ENCODE results near the gene RNF111.
"Not testable (repeated sequence)": the region's sequence is repeated elsewhere in the genome, so short reads cannot be mapped to it uniquely, and the experiment has no call there.

RNF111 gene

DNA sequence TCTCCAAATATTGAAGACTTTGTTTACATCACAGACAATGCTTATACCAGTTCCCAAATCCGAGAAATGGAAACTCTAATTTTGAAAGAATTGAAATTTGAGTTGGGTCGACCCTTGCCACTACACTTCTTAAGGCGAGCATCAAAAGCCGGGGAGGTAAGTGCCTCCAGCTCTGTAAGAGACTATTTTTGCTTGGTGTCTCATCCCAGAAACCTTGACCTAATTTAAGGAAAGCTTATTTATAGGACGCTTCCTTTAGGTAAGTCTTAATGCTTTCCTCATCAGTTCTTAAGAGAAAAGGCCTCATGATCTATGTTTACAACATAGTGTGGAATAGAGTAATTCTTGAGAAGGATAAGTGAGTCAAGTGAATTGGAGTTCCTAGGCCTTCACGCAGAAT is 129.3 kb downstream of the RNF111 start:
- DNase-seq (ENCODE audit: low read depth, low spot score): no peak
- H3K4me3 ChIP-seq (ENCODE audit: low read length): no peak overlapping the region

DNA sequence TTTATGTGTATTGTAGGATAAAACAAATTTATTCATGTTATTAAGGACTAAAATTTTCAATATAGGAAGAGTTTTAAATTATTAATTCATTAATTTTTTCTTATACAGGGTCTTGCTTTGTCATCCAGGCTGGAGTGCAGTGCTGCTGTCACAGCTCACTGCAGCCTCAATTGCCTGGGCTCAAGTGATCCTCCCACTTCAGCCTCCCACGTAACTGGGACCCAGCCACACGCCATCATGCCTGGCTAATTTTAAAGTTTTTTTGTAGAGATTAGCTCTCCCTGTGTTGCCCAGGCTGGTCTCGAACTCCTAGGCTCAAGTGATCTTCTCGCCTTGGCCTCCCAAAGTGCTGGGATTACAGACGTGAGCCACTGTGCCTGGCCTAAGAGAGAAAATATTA is 132.2 kb downstream of the RNF111 start:
- H3K4me3 ChIP-seq (ENCODE audit: low read length): no peak overlapping the region
- DNase-seq (ENCODE audit: low read depth, low spot score): no peak

DNA sequence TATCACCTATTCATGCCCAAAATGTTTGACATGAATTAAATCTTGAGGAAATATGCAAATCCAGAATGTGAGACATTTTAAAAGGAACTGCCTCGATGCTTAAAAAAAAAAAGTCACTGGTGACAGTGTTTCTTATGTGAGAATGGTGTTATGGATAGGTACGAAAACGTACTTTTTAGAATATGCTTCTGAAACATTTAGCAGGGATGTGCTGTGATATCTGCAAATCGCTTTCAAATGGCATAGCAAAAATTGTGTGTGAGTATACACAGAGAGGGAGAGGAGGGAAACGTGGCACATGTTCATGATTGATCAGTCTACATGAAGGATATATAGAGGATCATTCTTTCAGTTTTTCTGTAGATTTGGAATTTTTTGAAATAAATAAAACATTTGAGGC is 133.5 kb downstream of the RNF111 start:
- no peak for DNase-seq (ENCODE audit: low read depth, low spot score)
- H3K4me3 ChIP-seq (ENCODE audit: low read length): no peak overlapping the region

DNA sequence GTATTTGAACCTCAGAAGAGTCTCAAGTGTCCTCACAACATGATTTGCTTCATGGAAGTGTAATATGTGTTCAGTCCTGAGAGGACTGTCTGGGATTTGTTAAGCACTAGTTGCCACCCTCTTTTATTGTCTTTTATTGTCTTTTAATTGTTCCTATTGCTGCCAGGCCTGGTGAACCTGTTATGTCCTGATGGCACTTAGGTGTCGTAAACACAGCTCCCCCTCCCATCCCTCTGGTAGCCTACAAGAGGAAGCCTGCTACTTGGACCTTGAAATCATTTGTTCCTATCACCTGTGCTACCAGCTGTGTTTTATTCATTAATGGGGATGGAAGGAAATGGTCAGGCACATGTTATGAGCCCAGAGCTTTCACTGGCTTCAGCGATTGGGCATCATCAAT is 136.8 kb downstream of the RNF111 start:
- DNase-seq (ENCODE audit: low read depth, low spot score): no peak
- no peak overlapping the region for H3K4me3 ChIP-seq (ENCODE audit: low read length)

DNA sequence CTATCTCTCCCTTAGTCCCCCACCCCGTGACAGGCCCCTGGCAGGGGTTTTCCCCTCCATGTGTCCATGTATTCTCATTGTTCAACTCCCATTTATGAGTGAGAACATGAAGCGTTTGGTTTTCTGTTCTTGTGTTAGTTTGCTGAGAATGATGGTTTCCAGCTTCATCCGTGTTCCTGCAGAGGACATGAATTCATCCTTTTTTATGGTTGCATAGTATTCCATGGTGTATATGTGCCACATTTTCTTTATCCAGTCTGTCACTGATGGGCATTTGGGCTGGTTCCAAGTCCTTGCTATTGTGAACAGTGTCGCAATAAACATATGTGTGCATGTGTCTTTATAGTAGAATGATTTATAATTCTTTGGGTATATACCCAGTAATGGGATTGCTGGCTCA is 138.2 kb downstream of the RNF111 start:
- H3K4me3 ChIP-seq (ENCODE audit: low read length); DNase-seq (ENCODE audit: low read depth, low spot score): not testable (repeated sequence)

DNA sequence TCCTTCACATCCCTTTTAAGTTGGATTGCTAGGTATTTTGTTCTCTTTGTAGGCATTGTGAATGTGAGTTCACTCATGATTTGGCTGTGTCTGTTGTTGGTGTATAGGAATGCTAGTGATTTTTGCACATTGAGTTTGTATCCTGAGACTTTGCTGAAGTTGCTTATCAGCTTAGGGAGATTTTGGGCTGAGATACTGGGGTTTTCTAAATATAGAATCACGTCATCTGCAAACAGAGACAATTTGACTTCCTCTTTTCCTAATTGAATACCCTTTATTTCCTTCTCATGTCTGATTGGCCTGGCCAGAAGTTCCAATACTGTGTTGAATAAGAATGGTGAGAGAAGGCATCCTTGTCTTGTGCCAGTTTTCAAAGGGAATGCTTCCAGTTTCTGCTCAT is 139.8 kb downstream of the RNF111 start:
- DNase-seq (ENCODE audit: low read depth, low spot score); H3K4me3 ChIP-seq (ENCODE audit: low read length): not testable (repeated sequence)

- DNase-seq (ENCODE audit: low read depth, low spot score): no peak
Measured at GRCh38 chr15:59131456-59131855, 144.0 kb downstream of the RNF111 start.

DNA sequence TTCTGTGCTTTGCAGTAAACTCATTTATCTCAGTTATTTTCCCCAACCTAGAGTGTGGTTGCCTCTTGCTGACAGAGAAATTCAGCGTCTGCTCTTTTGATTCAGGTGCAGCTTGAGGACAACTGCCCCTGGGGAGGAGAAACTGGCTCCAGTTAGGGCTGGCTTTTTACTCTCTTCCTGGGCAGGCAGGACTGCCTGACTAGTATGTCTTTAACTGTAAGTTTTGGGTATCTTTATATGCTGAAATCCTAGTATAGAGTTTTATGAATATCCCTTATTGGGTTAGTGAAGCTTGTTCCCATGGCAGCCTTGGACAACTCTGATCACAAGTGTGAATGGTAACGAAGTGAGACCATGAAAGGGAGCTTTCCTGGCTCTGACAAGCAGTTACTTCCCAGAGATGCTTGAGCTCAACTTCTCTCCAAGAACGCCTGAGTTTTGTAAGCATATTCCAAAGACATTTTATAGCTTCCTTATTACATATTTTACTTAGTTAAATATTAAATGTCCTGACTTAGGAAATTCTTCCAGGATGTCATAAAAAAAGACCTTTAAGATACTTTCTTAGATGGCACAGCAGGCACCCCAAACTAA is 144.6 kb downstream of the RNF111 start:
- DNase-seq (ENCODE audit: low read depth, low spot score): no peak
- no peak overlapping the region for H3K4me3 ChIP-seq (ENCODE audit: low read length)

More at GRCh38 chr15:59131456-59131855, 144.0 kb downstream of the RNF111 start:
- H3K4me3 ChIP-seq (ENCODE audit: low read length): no peak overlapping the region

- DNase-seq (ENCODE audit: low read depth, low spot score): no peak
Measured at GRCh38 chr15:59133929-59134427, 146.5 kb downstream of the RNF111 start.

GRCh38 chr15:59137566-59137965 is 150.1 kb downstream of the RNF111 start:
- no peak for DNase-seq (ENCODE audit: low read depth, low spot score)
- no peak overlapping the region for H3K4me3 ChIP-seq (ENCODE audit: low read length)

More at GRCh38 chr15:59133929-59134427, 146.5 kb downstream of the RNF111 start:
- H3K4me3 ChIP-seq (ENCODE audit: low read length): no peak overlapping the region

- H3K4me3 ChIP-seq (ENCODE audit: low read length): no peak overlapping the region
- DNase-seq (ENCODE audit: low read depth, low spot score): peak; percentile 67
Measured at GRCh38 chr15:59138243-59138642, 150.8 kb downstream of the RNF111 start.

DNA sequence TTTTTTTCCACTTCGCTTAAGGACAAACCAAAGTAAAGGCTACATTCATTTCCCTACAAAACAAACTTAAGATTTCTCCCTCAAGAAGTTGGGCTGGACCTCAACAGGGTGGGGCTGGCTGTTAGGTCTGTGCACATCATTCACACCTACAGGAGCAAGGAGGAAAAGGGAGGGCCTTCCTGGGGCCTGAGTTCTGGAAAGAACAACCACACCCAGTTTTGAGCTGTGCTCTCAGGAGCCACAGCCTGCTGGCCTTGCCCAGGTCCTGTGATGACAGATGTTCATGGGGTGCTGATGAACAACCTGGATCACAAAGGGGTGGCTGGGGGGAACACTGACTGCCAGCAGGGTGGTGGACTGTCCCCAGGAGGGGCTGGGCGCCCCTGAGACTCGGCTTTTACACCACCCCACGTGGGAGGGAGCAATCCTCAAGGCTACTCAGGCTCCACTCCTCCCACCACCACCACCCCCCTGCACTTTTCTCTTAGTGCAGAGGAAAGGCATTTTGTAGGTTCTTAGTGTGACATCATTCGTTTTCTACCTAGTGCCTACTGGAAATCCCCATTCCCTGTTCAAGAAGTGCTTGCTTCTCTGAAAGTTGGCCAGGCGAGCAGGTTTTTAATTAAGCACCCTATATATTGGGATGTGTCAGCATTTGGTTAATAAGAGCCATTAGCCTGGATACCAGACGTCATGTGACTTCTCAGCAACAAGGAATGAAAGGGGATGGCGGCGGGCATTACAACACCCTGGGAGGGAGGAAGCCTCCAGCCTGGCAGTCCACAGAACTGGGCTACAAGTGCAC is 153.2 kb downstream of the RNF111 start:
- DNase-seq (ENCODE audit: low read depth, low spot score): no peak
- no peak overlapping the region for H3K4me3 ChIP-seq (ENCODE audit: low read length)

DNA sequence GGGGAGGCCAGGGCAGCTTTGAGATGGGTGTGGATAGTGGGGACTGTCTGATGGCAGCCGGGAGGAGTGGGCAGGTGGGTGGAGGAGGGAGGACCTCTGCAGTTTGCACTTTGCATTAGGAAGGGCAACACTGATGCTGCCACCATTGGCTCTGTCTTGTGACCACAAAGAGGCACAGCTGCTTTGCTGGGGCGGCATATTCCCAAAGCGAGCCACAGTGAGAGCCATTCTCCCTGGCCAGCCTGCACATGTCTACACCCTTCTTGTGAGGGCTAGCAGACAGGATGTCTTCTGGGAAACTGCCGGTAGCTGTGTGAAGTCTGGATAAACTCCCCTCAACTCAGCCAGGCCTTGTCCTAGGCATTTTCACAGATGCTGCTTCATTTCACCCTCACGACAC is 155.8 kb downstream of the RNF111 start:
- DNase-seq (ENCODE audit: low read depth, low spot score): no peak
- H3K4me3 ChIP-seq (ENCODE audit: low read length): no peak overlapping the region

- DNase-seq (ENCODE audit: low read depth, low spot score); H3K4me3 ChIP-seq (ENCODE audit: low read length): not testable (repeated sequence)
Measured at GRCh38 chr15:59144594-59144993, 157.1 kb downstream of the RNF111 start.
